GM12878 (cell line): ENCODE data around the gene ZNF462. TPM values are rescaled to one million over a fixed set of nuclear protein-coding genes. Genes with fewer than 3 reads are reported as not detected.

Source experiments
- ATAC-seq: fragments of 200-7000 bp; cut with Tn5 transposase; 3 replicates; pipeline ENCODE4 v1.9.1; 2020; ENCODE audit warnings: mild to moderate bottlenecking, moderate library complexity
- BruUV-seq: library from RNA; stranded (reverse); fragments of 400-500 nt; replicated peaks from 2 replicates; lab custom pipeline; 2021; lab: Mats Ljungman, UMichigan
- CTCF ChIA-PET: fragments of 300-600 bp; sonication (Branson Sonifier 250); formaldehyde crosslinking; extraction: SDS; loops from one replicate; lab custom pipeline; 2021; ENCODE audit warnings: inconsistent platforms; lab: Yijun Ruan, JAX
- POLR2A ChIA-PET: fragments of 350-600 bp; formaldehyde crosslinking; extraction: SDS; loops from one replicate; lab custom pipeline; 2021; ENCODE audit warnings: inconsistent platforms; lab: Charles Lee
- RAD21 ChIA-PET: fragments of 300-600 bp; sonication (Branson Sonifier 250); formaldehyde crosslinking; loops from one replicate; lab custom pipeline; 2023; ENCODE audit warnings: antibody characterized with exemption; ENCODE audit not compliant: unreplicated experiment; lab: Charles Lee
- SMC1A ChIA-PET: fragments of 300-600 bp; sonication (Branson Sonifier 250); formaldehyde crosslinking; loops from one replicate; lab custom pipeline; 2023; ENCODE audit not compliant: unreplicated experiment, uncharacterized antibody; lab: Charles Lee
- DNase-seq: peaks from one replicate; pipeline ENCODE4 v3.0.0-alpha.2; 2011; ENCODE audit warnings: low read depth, low spot score
- FAIRE-seq: peaks from 3 replicates; lab custom pipeline; 2011; peaks lifted over from hg19 to GRCh38; lab: Jason Lieb, UNC
- H2AFZ ChIP-seq: 2 replicates; pipeline ENCODE4 v1.6.0; 2011; ENCODE audit warnings: low read depth, low read length, control low read depth; ENCODE audit not compliant: control insufficient read depth
- H3K27ac ChIP-seq: 2 replicates; pipeline ENCODE4 v1.5.1; 2011; ENCODE audit warnings: control low read depth; ENCODE audit not compliant: control insufficient read depth, insufficient read depth
- H3K27me3 ChIP-seq, 2 experiments: replicated peaks in 1 of 2; 2 replicates each; pipeline versions ENCODE4 v1.6.0 to v1.6.1; 2011; ENCODE audit warnings: low read length in 1 of 2; ENCODE audit not compliant: control insufficient read depth in 2 of 2, insufficient read depth in 2 of 2
- H3K36me3 ChIP-seq, 2 experiments: 2 replicates each; pipeline ENCODE4 v1.5.1; 2011; ENCODE audit warnings: low read length in 1 of 2; ENCODE audit not compliant: control insufficient read depth in 2 of 2, insufficient read depth in 2 of 2
- H3K4me1 ChIP-seq: 2 replicates; pipeline ENCODE4 v1.6.1; 2011; ENCODE audit warnings: mild to moderate bottlenecking, low read length, moderate library complexity, mixed read lengths; ENCODE audit not compliant: control insufficient read depth, insufficient read depth
- H3K4me2 ChIP-seq: 2 replicates; pipeline ENCODE4 v1.6.0; 2011; ENCODE audit warnings: control low read depth; ENCODE audit not compliant: control insufficient read depth, insufficient read depth
- H3K4me3 ChIP-seq: fragments of 200-600 bp; sonication (generic); 2 replicates; pipeline ENCODE4 v1.5.1; 2016
- H3K79me2 ChIP-seq: 2 replicates; pipeline ENCODE4 v1.6.0; 2011; ENCODE audit warnings: low read length; ENCODE audit not compliant: control insufficient read depth, insufficient read depth
- H3K9ac ChIP-seq: 2 replicates; pipeline ENCODE4 v1.8.0; 2011; ENCODE audit warnings: low read length, control low read depth, mixed read lengths; ENCODE audit not compliant: control insufficient read depth, insufficient read depth
- H3K9me3 ChIP-seq: replicated peaks from 3 replicates; pipeline ENCODE4 v1.5.1; 2011; ENCODE audit warnings: mild to moderate bottlenecking, low read length; ENCODE audit not compliant: control insufficient read depth, insufficient read depth
- H4K20me1 ChIP-seq: 2 replicates; pipeline ENCODE4 v1.6.0; 2011; ENCODE audit not compliant: control insufficient read depth, insufficient read depth
- BCL11A ChIP-seq: IDR thresholded peaks from 2 replicates; pipeline ENCODE4 v1.6.1; 2011; ENCODE audit warnings: low read depth, low read length
- BCL3 ChIP-seq: IDR thresholded peaks from 2 replicates; pipeline ENCODE4 v1.6.1; 2011; ENCODE audit warnings: borderline replicate concordance, low read depth, mild to moderate bottlenecking, moderate library complexity, low read length; ENCODE audit not compliant: insufficient read depth, poor library complexity, severe bottlenecking
- CBFB ChIP-seq: IDR thresholded peaks from 2 replicates; pipeline ENCODE4 v1.6.1; 2016; ENCODE audit warnings: antibody characterized with exemption, low read depth
- CBX5 ChIP-seq: sonication (generic); IDR thresholded peaks from 2 replicates; pipeline ENCODE4 v1.6.1; 2016; ENCODE audit warnings: low read depth, moderate library complexity, mild to moderate bottlenecking, inconsistent platforms
- HDGF ChIP-seq: fragments of 450-650 bp; IDR thresholded peaks from 2 replicates; pipeline ENCODE4 v1.6.1; 2016; ENCODE audit warnings: antibody characterized with exemption
- IKZF1 ChIP-seq: fragments of 450-650 bp; conservative IDR thresholded peaks from 2 replicates; pipeline ENCODE4 v1.6.1; 2017; ENCODE audit warnings: antibody characterized with exemption, mild to moderate bottlenecking
- IRF3 ChIP-seq: fragments of 450-650 bp; IDR thresholded peaks from 2 replicates; pipeline ENCODE4 v1.6.1; 2014; ENCODE audit warnings: mild to moderate bottlenecking
- MLLT1 ChIP-seq: fragments of 450-650 bp; IDR thresholded peaks from 2 replicates; pipeline ENCODE4 v1.6.1; 2016; ENCODE audit warnings: mild to moderate bottlenecking
- NKRF ChIP-seq: fragments of 450-650 bp; conservative IDR thresholded peaks from 2 replicates; pipeline ENCODE4 v1.6.1; 2017; ENCODE audit warnings: mild to moderate bottlenecking, moderate library complexity
- POLR2A ChIP-seq: IDR thresholded peaks from 2 replicates; pipeline ENCODE4 v1.6.1; 2011; ENCODE audit warnings: low read depth, mild to moderate bottlenecking, low read length
- PRDM15 ChIP-seq: fragments of 450-650 bp; formaldehyde crosslinking; IDR thresholded peaks from 2 replicates; pipeline ENCODE4 v1.4.0; 2020; ENCODE audit warnings: mild to moderate bottlenecking, moderate library complexity
- RUNX3 ChIP-seq: IDR thresholded peaks from 2 replicates; pipeline ENCODE4 v1.6.1; 2012; ENCODE audit warnings: low read length, inconsistent platforms
- SMC3 ChIP-seq: IDR thresholded peaks from 2 replicates; pipeline ENCODE4 v1.6.1; 2011; ENCODE audit warnings: low read length, improper control_type of control experiment, borderline replicate concordance
- TCF7 ChIP-seq: IDR thresholded peaks from 2 replicates; pipeline ENCODE4 v1.6.1; 2014; ENCODE audit warnings: antibody characterized with exemption, borderline replicate concordance
- ZSCAN29 ChIP-seq: fragments of 450-650 bp; IDR thresholded peaks from 2 replicates; pipeline ENCODE4 v1.6.1; 2017; ENCODE audit warnings: mild to moderate bottlenecking, moderate library complexity
- WGBS: methylation state at CpG from one replicate; pipeline ENCODE4 v1.1.6; 2016; ENCODE audit warnings: low lambda C conversion rate; ENCODE audit not compliant: insufficient replicate concordance, insufficient coverage; ENCODE audit errors: missing lambda C conversion rate; 5-methylcytosine and 5-hydroxymethylcytosine counted together
- in situ Hi-C: fragments of 300-500 bp; cut with MboI; formaldehyde crosslinking; loops from 9 replicates; pipeline ENCODE4 v1.14.3; 2018; ENCODE audit warnings: mixed read lengths
- intact Hi-C: fragments of 100-400 bp; cut with micrococcal nuclease; formaldehyde crosslinking; loops from one replicate; pipeline ENCODE4 v1.14.2; 2022; ENCODE audit not compliant: unreplicated experiment
- polyA plus RNA-seq, 11 experiments: library from polyadenylated mRNA; depleted of rRNA in 4 of 11; unstranded in 6 of 11; stranded (reverse) in 5 of 11; fragments of >200 nt; fragmentation: Nextera tagmentation in 4 of 11; fragmentation: Illumina TruSeq in 1 of 11; extraction: Ambion mirVana in 4 of 11; extraction: Trizol in 1 of 11; gene quantifications; 1 replicate in 1 of 11; 2 replicates in 10 of 11; pipeline versions ENCODE4 v1.2.1 to v1.2.3, GENCODE V29; 2011 to 2016; ENCODE audit warnings: inconsistent platforms in 2 of 11, missing spikeins in 2 of 11, low read depth in 1 of 11
- total RNA-seq, 4 experiments: library from RNA; depleted of rRNA in 3 of 4; stranded (reverse); fragments of >200 nt in 3 of 4; fragmentation: Illumina TruSeq in 1 of 4; extraction: Trizol in 1 of 4; gene quantifications; 2 replicates each; pipeline versions ENCODE4 v1.2.1 to v1.2.3, GENCODE V29; 2013 to 2021

The ZNF462 gene
- total and polyA plus RNA-seq, 10 of the 15 experiments (the other 5 are each of a cell fraction or from before 2014, with no cell fraction given): 0.27 to 13.7 (median 0.55) TPM

- TF ChIP-seq TCF7: no peak
- TF ChIP-seq IKZF1: peak; percentile 49; the same call in 1 of the 2 replicates
- TF ChIP-seq ZSCAN29: no peak
These were observed 142.2 kb downstream of the ZNF462 start (continued) for GRCh38 chr9:107005201-107005600.

GRCh38 chr9:107007402-107007801 is 144.4 kb downstream of the ZNF462 start:
- Histone ChIP-seq H3K9me3 (no peaks in the 10 kb centered on the region; the same call in 2 of the 3 replicates), H4K20me1 (no peaks in the 10 kb centered on the region; the same call in 1 of the 2 replicates), H2AFZ (no peak overlapping the region), H3K4me3 (no peak overlapping the region), H3K27me3 (no peaks in the 10 kb centered on the region), H3K27ac (no peak overlapping the region), H3K36me3 (no peaks in the 10 kb centered on the region; a peak in 1 of 4 replicates), H3K9ac (no peak overlapping the region), H3K4me1 (no peaks in the 10 kb centered on the region), H3K4me2 (no peak overlapping the region), H3K79me2 (no peaks in the 10 kb centered on the region)
- no peak for ATAC-seq
- ChIA-PET SMC1A (interaction anchor here (0.9 kb wide), 1 partner anchor 13 kb away, joined by 4 read pairs; no protein-coding TSS in a partner anchor), RAD21 (no interaction called here), CTCF (no interaction called here), POLR2A (no interaction called here)
- no peak for DNase-seq
- FAIRE-seq: no peak
- no TSS peak for BruUV-seq
- intact Hi-C loops: no loop called here
- 9% methylated on average over 6 of the region's 6 CpGs for WGBS
- in situ Hi-C loops: no loop called here
- no peak for TF ChIP-seq PRDM15 (CRISPR knock-in tag)
- TF ChIP-seq NKRF: no peak
- TF ChIP-seq HDGF: no peak
- TF ChIP-seq CBX5: no peak
- no peak for TF ChIP-seq POLR2A
- no peak for TF ChIP-seq BCL3
- no peak for TF ChIP-seq BCL11A
- no peak for TF ChIP-seq MLLT1
- TF ChIP-seq RUNX3: no peak
- TF ChIP-seq IRF3: no peak
- TF ChIP-seq SMC3: no peak
- TF ChIP-seq CBFB: no peak
